ENCODE data around the gene TMEM253. TPM values are rescaled to one million over a fixed set of nuclear protein-coding genes. Genes with fewer than 3 reads are reported as not detected.
A peak's percentile ranks its signal among the peaks of the same experiment; 100 is the strongest.

TMEM253 gene
- total RNA-seq (2014; rRNA removed; shearing (Covaris generic)) = not detected in 2 replicates

- no peak for DNase-seq (ENCODE audit: low read depth)
Observed at GRCh38 chr14:21100931-21101330, at the start of gene TMEM253. TMEM253 (plus strand) TSS chr14:21101066; CDS start chr14:21101344, 278 bp downstream.

DNA sequence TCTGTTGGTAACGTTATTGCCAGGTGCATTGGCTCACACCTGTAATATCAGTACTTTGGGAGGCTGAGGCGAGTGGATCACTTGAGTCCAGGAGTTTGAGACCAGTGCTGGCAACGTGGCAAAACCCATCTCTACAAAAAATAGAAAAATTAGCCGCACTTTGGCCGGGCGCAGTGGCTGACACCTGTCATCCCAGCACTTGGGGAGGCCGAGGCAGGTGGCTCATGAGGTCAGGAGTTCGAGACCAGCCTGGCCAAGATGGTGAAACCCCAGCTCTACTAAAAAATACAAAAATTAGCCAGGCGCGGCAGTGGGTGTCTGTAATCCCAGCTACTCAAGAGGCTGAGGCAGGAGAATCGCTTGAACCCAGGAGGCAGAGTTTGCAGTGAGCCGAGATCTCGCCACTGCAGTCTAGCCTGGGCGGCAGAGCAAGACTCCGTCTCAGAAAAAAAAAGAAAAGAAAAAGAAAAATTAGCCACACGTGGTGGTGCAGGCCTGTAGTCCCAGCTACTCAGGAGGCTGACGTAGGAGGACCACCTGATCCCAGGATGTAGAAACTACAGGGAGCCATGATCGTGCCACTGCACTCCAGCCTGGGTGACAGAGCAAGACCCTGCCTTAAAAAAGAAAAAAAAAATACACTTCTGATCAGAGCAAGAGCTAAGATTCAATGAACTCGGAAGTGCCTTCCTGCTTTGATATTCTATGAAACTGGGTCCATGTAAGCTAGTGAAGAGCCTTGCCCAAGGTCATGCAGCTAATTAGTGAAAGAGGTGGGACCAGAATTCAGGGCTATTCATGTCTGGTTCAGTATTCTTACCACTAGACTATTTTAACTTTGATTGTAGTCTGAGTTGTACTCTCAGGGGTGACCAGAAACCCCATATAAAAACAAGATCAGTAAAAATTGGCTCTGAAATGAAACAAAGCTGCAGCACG lies 47.4 kb upstream of the TMEM253 start:
- DNase-seq (ENCODE audit: low read depth) = no peak

DNA sequence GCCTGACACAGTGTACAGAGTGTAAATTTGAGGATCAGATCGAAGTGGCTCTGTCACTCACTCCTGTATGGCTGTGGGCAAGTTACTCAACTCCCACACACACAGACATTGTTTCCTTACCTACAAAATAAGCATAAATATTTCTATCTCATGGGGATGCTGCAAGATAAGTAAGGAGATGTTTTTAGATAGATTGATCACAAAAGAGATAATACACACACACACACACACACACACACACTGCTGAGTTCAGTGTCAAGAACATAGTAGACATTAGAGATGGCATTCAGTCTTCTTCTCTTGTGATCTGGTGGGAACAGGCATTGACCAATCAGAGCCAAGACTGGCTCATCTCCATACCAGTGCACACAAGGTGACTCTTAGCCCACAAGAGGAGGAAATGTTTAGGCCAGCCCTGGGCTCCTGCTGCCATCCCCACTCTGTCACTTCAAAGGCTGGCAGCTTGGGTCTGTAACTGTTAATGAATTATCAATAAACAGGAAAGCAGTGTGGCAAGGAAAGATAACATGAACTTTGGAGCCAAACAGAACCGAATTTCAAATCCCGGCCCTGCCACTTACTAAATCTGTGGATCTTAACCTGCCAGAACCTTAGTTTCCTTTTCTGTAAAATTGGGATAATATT lies 46.6 kb upstream of the TMEM253 start:
- no peak for DNase-seq (ENCODE audit: low read depth)

- DNase-seq (ENCODE audit: low read depth) = no peak
Observed at GRCh38 chr14:21054768-21055145, 46.1 kb upstream of the TMEM253 start.

DNA sequence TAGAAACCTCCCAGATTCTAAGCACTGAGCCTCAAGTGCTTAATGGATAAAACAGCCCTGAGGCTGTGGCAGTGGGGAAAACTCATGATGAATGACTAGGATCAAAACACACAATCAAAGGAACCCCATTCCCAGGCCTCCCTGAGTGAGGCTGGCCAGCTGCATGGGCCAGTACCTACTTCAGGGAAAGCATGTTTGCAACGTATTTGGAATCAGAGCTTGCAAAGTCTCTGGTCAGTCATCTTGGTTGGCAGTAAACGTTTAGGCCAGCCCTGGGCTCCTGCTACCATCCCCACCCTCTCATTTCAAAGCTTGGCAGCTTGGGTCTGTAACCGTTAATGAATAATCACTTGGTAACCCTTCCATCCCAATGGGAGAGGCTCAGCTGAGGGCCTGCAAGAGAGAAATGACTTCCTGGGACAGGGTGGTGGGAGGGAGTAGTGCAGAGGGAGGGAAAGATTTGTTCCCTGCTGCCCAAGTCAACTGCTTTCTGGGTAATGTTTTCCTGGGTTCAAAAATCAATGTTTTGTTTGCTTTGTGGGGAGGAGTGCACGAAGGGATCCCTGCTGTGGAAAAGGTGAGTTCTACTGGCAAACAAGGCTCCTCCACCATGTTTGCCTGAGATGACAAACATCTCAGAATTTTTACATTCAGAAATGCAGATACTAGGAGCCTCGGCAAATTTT lies 45.3 kb upstream of the TMEM253 start:
- DNase-seq (ENCODE audit: low read depth) = no peak

DNA sequence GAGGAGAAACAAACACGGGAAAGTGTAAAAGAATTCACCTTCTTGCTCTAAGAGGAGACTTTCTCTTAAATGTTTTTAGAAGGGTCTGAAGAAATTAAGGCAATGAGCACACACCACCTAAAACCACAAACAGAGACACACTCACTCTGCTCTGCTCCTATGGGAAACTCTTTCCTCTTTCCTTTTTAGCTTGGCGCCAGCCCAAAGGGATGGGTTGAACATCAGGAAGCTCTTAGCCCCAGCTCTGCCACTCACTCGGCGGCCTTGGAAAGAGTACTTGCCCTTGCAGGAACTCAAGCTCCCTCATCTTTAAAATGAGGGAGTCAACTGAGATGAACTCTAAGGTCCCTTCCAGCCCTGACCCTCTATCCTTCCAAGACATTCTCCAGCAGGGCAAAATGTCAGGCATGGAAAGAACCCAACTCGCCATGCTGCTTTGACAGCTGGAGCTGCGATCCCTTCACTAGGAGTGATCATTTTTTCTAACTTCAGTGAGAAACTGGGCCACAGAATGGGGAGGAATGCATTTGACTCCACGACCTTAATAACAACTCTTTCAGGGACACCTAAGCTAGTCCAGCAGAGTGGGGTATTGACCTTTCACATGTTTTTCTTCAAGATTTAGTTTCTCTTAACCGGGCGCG lies 44.2 kb upstream of the TMEM253 start:
- peak; percentile 22 for DNase-seq (ENCODE audit: low read depth)

GRCh38 chr14:21057803-21058675 lies 42.8 kb upstream of the TMEM253 start, which contains the start of gene RNASE8:
RNASE8 (plus strand) TSS chr14:21057822; CDS start chr14:21057893, 71 bp downstream.
- DNase-seq (ENCODE audit: low read depth) = no peak

DNA sequence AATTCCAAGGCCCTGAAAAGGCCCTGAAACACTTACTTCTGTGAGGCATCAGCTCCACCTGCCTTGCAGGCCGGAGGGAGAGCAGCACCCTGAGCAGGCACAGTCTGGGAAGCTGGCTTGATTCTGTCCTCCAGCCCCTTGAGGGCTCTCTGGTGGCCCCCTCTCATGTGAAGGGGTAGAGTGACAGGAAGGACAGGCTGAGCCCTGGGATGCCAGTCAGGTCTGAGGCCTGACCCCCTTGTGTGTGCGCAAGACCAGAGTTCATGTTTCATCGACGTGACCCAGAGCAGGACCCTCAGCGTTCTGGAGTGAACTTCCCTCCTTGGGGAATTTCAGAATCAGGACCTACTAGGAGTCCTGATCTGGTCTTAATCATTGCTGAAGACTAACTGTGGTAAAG lies 42.0 kb upstream of the TMEM253 start:
- no peak for DNase-seq (ENCODE audit: low read depth)

DNA sequence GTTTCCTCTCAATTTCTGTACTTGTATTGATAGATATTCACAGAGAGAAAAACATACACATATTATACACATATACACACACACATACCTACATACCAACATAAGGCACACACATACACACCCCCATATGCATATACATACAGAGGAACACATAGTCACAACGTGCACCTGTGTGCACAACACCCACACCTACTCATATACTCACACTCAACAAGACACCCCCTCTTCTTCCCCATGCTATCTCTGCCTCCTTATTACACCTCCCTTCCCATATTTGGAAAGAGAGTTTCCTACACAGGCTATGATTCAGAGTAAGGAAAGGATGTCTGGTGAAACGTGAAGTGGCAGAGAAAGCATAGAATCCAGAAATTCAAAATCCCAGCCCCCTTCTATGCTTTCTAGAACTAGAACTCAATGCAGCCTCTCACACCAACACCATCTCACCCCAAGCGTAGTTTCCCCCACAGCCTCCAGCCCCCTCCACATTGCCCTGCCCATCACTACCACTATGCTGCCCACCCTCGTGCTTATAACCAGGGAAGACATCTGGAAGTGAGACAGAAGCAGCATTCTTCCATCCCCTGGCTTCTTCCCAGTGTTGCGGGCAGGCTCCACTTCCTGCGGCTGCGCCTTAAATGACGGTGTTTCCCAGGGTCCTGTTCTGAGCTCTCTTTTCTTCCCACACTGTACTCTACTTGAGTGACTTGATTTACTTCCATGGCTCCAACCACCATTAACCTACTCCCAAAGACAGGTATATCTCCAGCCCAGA lies 40.8 kb upstream of the TMEM253 start:
- DNase-seq (ENCODE audit: low read depth) = no peak

DNA sequence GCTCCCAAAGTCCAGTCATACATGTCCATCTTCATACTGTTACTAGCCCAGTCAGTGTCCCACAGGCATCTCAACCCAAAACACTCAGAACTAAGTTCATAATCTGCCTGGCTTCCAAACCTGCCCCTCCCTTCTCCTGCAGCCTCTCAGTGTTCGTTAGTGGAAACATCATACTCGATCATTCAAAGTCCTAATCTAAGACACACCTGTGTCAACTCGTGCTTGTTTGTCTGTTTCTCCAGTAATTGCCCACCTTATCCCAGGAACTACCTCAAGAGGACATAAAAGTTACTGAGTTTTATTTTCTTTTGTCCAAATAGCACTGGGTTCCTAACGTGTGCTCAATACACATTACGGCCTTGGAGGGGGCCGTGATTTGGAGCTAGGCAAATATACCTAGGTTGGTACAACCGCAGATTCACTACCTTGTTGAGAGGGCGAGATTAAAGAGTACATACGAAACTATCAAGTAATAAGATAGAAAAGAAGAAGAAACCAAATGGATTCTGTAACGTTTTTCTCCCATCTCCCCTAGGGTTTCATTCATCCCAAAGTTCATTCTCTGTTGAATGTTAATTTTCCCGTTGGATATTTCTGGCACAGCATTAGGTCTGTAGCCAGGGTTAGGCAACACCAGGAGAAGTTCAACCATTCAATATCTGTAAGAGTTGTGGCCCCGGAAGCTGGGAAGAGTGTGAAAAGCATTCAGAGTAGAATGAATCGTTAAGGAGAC lies 40.1 kb upstream of the TMEM253 start:
- DNase-seq (ENCODE audit: low read depth) = no peak

DNA sequence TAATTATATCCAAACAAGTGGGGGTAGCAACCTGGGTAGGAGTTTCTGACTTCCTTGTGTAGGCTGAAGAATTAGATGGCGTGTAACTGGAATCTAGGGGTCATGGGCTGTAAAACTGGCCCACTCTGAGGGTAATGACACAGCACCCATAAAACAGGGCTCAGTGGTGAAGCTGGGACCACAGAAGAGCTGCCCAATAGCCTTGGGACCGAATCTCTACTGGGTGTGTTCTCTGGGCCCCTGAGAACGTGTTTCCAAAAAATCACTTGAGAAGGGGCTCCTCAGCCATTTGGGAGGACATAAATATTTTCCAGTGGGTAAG lies 39.6 kb upstream of the TMEM253 start:
- DNase-seq (ENCODE audit: low read depth) = no peak

DNA sequence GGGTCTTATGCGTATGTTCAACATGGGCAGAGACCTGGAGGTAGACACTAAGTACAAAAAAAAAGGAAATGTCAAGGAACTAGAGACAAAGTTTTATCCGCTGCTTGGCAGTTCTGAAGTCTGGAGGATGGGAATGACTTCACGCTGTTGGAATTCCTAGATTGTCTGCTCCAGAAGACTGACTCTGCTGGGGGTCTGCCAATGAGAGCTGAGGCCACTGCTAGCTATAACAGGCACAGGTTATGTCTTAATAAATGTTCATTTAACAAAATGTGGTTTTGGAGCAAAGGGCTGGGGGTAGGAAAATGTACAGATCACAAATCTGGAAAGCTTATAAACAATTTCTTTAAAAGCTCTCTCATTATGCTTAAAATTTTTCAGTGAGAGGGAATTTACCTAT lies 37.4 kb upstream of the TMEM253 start:
- peak; percentile 84 for DNase-seq (ENCODE audit: low read depth)

DNA sequence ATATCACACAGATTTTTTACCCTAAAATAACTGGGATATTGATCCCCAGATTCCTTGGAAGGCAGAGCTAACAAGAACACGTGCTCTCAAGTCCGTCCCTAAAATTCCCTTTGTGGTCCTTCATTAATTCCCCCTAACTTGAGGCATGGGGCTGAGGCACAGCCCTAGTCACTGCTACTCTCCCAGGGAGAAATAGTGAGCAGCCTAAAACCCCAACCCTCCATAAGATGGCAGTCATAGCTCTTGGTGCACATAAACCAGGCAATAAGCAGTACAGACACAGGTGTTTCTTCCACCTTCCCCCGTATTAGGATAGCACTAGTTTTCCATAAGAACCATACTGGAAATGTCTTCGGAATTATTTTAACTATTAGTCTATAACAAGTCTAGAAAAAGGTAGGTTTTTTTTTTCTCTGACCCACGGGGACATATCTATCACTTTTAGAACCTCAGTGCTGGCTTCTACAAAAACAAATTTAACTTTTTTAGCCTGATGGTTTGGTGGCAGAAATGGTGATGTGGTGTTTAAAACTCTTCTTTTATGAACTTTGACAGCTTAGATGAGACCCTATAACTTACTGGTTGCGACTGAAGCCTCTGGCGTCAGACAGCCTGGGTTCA lies 33.9 kb upstream of the TMEM253 start:
- DNase-seq (ENCODE audit: low read depth) = peak; percentile 20

GRCh38 chr14:21068521-21069387 lies 32.1 kb upstream of the TMEM253 start:
- DNase-seq (ENCODE audit: low read depth) = peak; percentile 63

DNA sequence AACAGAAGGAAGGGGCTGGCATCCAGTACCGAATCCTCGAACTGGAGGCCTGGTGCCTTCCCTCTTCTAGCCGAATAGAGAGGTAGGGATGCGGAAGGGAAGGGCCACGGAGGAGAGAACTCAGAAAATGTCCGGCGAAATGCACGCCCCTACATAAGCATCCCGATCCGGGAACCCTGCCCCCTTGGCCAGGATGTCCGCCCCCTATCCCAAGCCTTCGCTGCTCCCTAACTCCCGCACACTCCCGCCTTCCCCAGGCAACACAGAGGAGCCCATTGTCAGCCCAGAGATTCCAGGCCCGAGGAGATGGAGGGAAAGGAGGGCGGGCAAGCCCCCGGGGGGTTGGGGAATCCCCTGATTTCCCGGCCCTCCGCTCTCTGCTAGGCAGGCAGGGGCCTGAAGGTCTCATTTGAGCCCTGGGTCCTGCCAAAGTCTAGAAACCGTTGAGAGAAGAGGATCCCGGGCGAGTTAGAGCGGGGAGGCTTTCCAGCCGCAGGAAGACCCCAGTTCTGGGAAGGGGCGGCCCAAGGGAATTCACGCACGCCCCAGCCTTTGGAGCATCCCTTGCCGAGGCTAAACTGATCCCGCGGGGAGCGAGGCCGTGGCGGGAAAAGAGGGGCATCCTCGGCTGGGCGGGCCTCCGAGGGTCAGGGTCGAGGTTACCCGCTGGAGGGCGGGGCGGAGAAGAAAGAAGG lies 31.3 kb upstream of the TMEM253 start:
- peak; percentile 34 for DNase-seq (ENCODE audit: low read depth)

- DNase-seq (ENCODE audit: low read depth) = peak; percentile 58
Observed at GRCh38 chr14:21070083-21070609, 30.7 kb upstream of the TMEM253 start, which contains the start of gene ARHGEF40. ARHGEF40 (plus strand) TSS chr14:21070304; CDS start chr14:21070397, 93 bp downstream.

All from M059J (cell line).